GM19193 (cell line): ENCODE results near the gene SPHKAP.

Source experiments
- POLR2A ChIP-seq: IDR thresholded peaks from 4 replicates; pipeline ENCODE4 v1.6.1; 2011; ENCODE audit not compliant: insufficient read depth, insufficient read length; ENCODE audit errors: extremely low read depth

Gene SPHKAP

DNA sequence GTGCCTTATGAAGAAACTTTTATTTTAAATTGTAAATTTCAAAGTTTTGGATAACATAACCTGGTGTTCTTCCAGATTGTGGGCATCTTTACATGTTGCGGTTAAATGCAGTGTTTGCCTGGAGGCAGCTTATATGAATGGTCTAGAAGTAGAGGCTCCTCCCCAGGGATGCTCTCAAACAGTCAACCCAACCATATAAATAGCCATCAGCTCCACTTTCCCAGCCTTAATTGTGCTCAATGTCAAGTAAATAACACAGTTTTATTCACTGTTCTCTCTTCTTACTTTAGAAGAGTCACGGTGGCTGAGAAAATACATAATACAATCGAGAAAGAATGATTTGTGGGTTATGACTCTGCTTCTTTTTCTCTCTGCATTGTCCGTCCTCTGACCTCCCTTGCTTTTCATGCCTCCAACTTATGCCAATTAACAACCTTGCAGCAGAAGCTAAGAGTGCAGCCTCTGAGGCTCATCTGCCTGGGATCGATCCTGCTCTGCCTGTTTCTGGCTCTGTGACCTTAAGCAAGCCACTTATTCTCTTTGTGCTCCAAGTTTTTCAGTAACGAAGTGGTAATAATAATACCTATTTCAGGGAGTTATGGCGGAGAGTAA, 209.8 kb downstream of the SPHKAP start:
- no peak for TF ChIP-seq POLR2A

- no peak for TF ChIP-seq POLR2A
These were observed 221.2 kb downstream of the SPHKAP start for GRCh38 chr2:227960317-227960716.

DNA sequence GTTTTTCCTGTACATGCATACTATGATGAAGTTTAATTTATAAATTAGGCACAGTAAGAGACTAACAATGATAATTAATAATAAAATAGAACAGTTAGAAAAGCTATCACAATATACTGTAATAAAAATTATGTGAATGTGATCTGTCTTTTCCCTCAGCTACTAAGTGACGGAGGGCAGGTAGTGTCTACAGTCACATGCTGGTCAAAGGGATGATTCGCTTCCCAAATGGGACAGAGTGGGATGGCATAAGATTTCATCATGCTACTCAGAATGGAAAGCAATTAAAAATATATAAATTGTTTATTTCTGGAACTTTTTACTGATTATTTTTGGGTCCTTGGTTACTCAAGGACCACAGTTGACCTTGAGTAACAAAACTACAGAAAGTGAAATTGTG, 238.5 kb downstream of the SPHKAP start:
- no peak for TF ChIP-seq POLR2A

DNA sequence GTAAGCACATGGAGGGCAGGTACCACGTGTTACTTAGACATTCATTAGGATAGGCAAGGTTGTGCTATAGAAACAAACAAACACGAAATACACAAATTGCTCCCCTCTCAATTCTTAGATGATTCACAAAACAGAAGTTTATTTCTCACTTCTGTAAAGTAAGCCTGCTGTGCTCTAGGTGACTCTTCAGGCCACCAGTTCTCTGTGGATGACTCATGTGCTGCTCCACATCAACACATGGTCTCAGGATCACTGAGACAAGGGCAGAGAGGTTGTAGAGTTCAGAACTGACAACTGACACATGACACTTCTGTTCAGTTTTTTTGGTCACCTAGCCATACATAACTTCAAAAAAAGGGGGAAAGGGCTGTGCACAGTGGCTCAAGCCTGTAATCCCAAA, 239.5 kb downstream of the SPHKAP start:
- TF ChIP-seq POLR2A, result no peak

DNA sequence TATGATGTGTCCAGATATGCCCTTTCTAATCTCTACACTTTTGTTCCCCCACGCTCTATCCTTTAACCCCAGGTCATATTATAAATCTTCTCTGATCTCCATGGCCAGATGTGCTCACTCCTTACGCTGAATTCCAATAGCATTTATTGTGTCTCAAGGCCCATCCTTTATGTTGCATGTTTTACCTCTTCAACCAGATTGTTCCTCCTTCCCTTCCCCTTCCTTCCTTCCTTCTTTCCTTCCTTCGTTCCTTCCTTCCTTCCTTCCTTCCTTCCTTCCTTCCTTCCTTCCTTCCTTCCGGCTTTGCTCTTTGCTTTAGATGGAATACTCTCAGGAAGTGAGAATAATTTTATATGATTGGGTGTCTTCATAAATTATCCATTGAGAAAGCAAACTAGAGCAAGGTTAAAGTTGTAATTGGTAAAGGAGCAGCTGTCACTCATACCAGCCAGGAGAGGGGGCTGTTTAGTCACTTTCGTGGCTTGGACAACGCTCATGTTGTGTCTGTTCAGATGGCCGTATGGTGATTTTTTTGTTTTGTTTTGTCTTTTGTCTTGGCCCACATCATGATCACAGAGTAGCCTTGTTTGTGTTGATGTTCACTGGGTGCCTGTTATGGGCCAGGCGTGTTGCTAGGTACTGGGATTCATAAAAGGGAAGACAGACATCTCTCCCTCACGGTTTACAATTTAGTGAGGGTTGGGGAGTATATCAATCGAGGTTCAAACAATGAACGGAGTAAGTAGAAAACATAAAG, 242.0 kb downstream of the SPHKAP start:
- TF ChIP-seq POLR2A, result no peak

- no peak for TF ChIP-seq POLR2A
These were observed 247.6 kb downstream of the SPHKAP start for GRCh38 chr2:227933884-227934283.

DNA sequence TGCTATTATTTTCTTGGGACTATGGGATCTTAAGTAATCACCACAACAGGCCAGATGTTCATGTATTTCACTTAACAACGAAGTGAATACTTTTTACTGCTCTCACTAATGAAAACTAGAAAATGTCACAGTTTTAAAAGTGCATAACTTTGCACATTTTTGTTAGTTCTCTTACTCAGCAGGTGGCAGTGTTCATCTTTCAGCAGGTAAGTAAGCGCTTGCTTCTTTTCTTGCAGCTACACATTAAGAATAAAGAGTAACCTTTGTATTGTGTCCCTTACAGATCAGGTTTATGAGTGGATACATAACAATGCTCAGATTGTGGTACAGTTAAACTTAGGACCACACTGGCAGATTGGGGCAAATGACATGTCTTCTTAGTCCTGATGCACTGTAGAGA, 249.1 kb downstream of the SPHKAP start:
- no peak for TF ChIP-seq POLR2A

GRCh38 chr2:227932001-227932400, 249.5 kb downstream of the SPHKAP start:
- no peak for TF ChIP-seq POLR2A
